PC-3 (cell line): Measurements from ENCODE around the gene FURIN. TPM values are rescaled to one million over a fixed set of nuclear protein-coding genes. Genes with fewer than 3 reads are reported as not detected.

Source experiments
- ATAC-seq: fragments of 200-7000 bp; cut with Tn5 transposase; 2 replicates; pipeline ENCODE4 v1.9.1; 2020; ENCODE audit warnings: mild to moderate bottlenecking, moderate library complexity
- BruUV-seq: library from RNA; stranded (reverse); fragments of 400-500 nt; replicated peaks from 2 replicates; lab custom pipeline; 2021; lab: Mats Ljungman, UMichigan
- CTCF ChIA-PET: fragments of 300-600 bp; sonication (Branson Sonifier 250); formaldehyde crosslinking; loops from one replicate; lab custom pipeline; 2022; ENCODE audit warnings: antibody characterized with exemption; lab: Charles Lee
- POLR2A ChIA-PET: fragments of 300-600 bp; sonication (Branson Sonifier 250); formaldehyde crosslinking; loops from one replicate; lab custom pipeline; 2022; ENCODE audit warnings: antibody characterized with exemption; ENCODE audit not compliant: unreplicated experiment; lab: Charles Lee
- DNase-seq: peaks from one replicate; pipeline ENCODE4 v3.0.0-alpha.2; 2015
- H2AFZ ChIP-seq: fragments of 300-600 bp; sonication (generic); 2 replicates; pipeline ENCODE4 v1.6.0; 2016; ENCODE audit warnings: antibody characterized with exemption, low read length
- H3F3A ChIP-seq: fragments of 300-600 bp; sonication (generic); one replicate; pipeline ENCODE4 v1.6.0; 2017; ENCODE audit warnings: antibody characterized with exemption, low read length, control low read depth, mild to moderate bottlenecking; ENCODE audit not compliant: unreplicated experiment
- H3K27ac ChIP-seq: fragments of 300-600 bp; sonication (generic); 2 replicates; pipeline ENCODE4 v1.5.1; 2016; ENCODE audit warnings: mild to moderate bottlenecking, low read length
- H3K27me3 ChIP-seq: fragments of 300-600 bp; sonication (generic); 2 replicates; pipeline ENCODE4 v1.6.1; 2016; ENCODE audit warnings: low read length, mixed read lengths
- H3K36me3 ChIP-seq: fragments of 300-600 bp; sonication (generic); 2 replicates; pipeline ENCODE4 v1.6.1; 2016; ENCODE audit warnings: low read depth, mixed run types, low read length, mixed read lengths
- H3K4me1 ChIP-seq: fragments of 300-600 bp; sonication (generic); 2 replicates; pipeline ENCODE4 v1.5.1; 2016; ENCODE audit warnings: low read length; ENCODE audit not compliant: insufficient read depth
- H3K4me2 ChIP-seq: fragments of 300-600 bp; sonication (generic); 2 replicates; pipeline ENCODE4 v1.6.0; 2016; ENCODE audit warnings: low read length
- H3K4me3 ChIP-seq: fragments of 300-600 bp; sonication (generic); 2 replicates; pipeline ENCODE4 v1.5.1; 2016; ENCODE audit warnings: mild to moderate bottlenecking, low read length, mixed read lengths
- H3K79me2 ChIP-seq: fragments of 300-600 bp; sonication (generic); 2 replicates; pipeline ENCODE4 v1.6.1; 2017; ENCODE audit warnings: low read length, mixed read lengths
- H3K9ac ChIP-seq: fragments of 300-600 bp; sonication (generic); 2 replicates; pipeline ENCODE4 v1.6.0; 2016; ENCODE audit warnings: mild to moderate bottlenecking, low read length
- H3K9me2 ChIP-seq: fragments of 300-600 bp; sonication (generic); replicated peaks from 2 replicates; pipeline ENCODE4 v1.6.1; 2016; ENCODE audit warnings: mixed run types, low read length, mixed read lengths
- H3K9me3 ChIP-seq: fragments of 300-600 bp; sonication (generic); 2 replicates; pipeline ENCODE4 v1.6.1; 2016; ENCODE audit warnings: low read length, mixed read lengths
- H4K20me1 ChIP-seq: fragments of 300-600 bp; sonication (generic); 2 replicates; pipeline ENCODE4 v1.6.1; 2016; ENCODE audit warnings: low read length, mixed read lengths
- EZH2 ChIP-seq: fragments of 300-600 bp; sonication (generic); IDR thresholded peaks from one replicate; pipeline ENCODE4 v1.6.1; 2017; ENCODE audit warnings: antibody characterized with exemption, mild to moderate bottlenecking, low read length; ENCODE audit not compliant: unreplicated experiment
- EZH2phosphoT487 ChIP-seq: fragments of 300-600 bp; sonication (generic); IDR thresholded peaks from 2 replicates; pipeline ENCODE4 v1.6.1; 2018; ENCODE audit warnings: mild to moderate bottlenecking, antibody characterized with exemption, low read length, borderline replicate concordance
- intact Hi-C: fragments of 100-400 bp; cut with micrococcal nuclease; formaldehyde crosslinking; loops from 2 replicates; pipeline ENCODE4 v1.9.0; 2023
- total RNA-seq: library from RNA; depleted of rRNA; stranded (reverse); fragments of >200 nt; gene quantifications from 2 replicates; pipeline ENCODE4 v1.2.3, GENCODE V29; 2014
- TF ChIP-seq, protein P1 (sequence below): fragments of 300-600 bp; sonication (generic); conservative IDR thresholded peaks from 2 replicates; pipeline ENCODE4 v1.5.1; 2017; ENCODE audit warnings: antibody characterized with exemption, low read depth, mild to moderate bottlenecking, low read length

The FURIN gene
- total RNA-seq, 1 experiment from 2014 or later: 39.1 TPM

- H3K36me3 ChIP-seq: no peaks in the 10 kb centered on the region; the same call in 1 of the 2 replicates
- H3K27me3 ChIP-seq: no peaks in the 10 kb centered on the region
- H3K9me3 ChIP-seq: no peaks in the 10 kb centered on the region
- no peak overlapping the region for H3K27ac ChIP-seq
- no peak for TF ChIP-seq EZH2phosphoT487
- no peak for TF ChIP-seq EZH2
- TF ChIP-seq, protein P1, sequence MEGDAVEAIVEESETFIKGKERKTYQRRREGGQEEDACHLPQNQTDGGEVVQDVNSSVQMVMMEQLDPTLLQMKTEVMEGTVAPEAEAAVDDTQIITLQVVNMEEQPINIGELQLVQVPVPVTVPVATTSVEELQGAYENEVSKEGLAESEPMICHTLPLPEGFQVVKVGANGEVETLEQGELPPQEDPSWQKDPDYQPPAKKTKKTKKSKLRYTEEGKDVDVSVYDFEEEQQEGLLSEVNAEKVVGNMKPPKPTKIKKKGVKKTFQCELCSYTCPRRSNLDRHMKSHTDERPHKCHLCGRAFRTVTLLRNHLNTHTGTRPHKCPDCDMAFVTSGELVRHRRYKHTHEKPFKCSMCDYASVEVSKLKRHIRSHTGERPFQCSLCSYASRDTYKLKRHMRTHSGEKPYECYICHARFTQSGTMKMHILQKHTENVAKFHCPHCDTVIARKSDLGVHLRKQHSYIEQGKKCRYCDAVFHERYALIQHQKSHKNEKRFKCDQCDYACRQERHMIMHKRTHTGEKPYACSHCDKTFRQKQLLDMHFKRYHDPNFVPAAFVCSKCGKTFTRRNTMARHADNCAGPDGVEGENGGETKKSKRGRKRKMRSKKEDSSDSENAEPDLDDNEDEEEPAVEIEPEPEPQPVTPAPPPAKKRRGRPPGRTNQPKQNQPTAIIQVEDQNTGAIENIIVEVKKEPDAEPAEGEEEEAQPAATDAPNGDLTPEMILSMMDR: no peak
- intact Hi-C loops: no loop called here
- no peak for ATAC-seq
- no peaks in the 10 kb centered on the region for H3K4me1 ChIP-seq
- H2AFZ ChIP-seq: no peak overlapping the region
- no peak for DNase-seq
- no peak overlapping the region for H3K4me3 ChIP-seq
- H3K79me2 ChIP-seq: no peaks in the 10 kb centered on the region
- H3K4me2 ChIP-seq: no peak overlapping the region
- H3K9ac ChIP-seq: no peak overlapping the region
- no peaks in the 10 kb centered on the region for H3K9me2 ChIP-seq
- H4K20me1 ChIP-seq: no peaks in the 10 kb centered on the region
- BruUV-seq: no TSS peak
- H3F3A ChIP-seq: no peaks in the 10 kb centered on the region
- ChIA-PET POLR2A (interaction anchor here (0.5 kb wide), 1 partner anchor 153 kb away, joined by 8 read pairs; no protein-coding TSS in a partner anchor), CTCF (no interaction called here)
These were observed 22.5 kb downstream of the FURIN start for GRCh38 chr15:90890839-90891238.

DNA sequence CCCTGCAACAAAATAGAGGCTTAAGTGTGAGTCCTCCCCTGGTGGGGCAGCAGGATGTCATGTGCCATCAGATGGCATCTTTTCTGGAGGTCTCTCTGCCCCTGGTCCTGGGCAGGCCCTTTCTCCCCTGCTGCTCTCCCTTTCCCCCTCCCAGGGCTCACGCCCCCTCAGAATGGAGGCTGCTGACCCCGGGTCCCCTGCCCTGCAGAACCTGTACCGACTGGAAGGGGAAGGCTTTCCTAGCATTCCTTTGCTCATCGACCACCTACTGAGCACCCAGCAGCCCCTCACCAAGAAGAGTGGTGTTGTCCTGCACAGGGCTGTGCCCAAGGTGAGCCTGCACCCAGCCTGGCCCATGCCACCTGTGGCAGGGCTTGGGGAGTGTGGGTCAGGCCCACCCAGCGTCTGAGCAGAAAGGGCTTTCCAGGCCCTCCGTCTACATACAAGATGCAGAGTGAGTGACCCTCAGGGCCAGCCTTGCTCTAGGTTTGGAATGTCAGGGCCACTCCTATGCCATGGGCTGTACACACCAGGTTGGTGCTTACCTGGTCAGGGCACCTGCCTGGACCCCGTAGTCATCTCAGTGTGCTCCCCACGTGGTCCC, 23.1 kb downstream of the FURIN start:
- H3K4me2 ChIP-seq: no peak overlapping the region
- H3F3A ChIP-seq: no peaks in the 10 kb centered on the region
- no peaks in the 10 kb centered on the region for H3K9me2 ChIP-seq
- ChIA-PET CTCF (no interaction called here), POLR2A (interaction anchor here (0.5 kb wide), 1 partner anchor 154 kb away, joined by 8 read pairs; no protein-coding TSS in a partner anchor)
- H3K9ac ChIP-seq: no peak overlapping the region
- H3K27me3 ChIP-seq: no peaks in the 10 kb centered on the region
- H3K79me2 ChIP-seq: no peaks in the 10 kb centered on the region
- no peaks in the 10 kb centered on the region for H3K9me3 ChIP-seq
- ATAC-seq (no peak), DNase-seq (no peak)
- H2AFZ ChIP-seq: no peak overlapping the region
- no peaks in the 10 kb centered on the region for H3K4me1 ChIP-seq
- H4K20me1 ChIP-seq: no peaks in the 10 kb centered on the region
- H3K27ac ChIP-seq: no peak overlapping the region
- H3K36me3 ChIP-seq: no peaks in the 10 kb centered on the region
- H3K4me3 ChIP-seq: no peak overlapping the region
- no TSS peak for BruUV-seq
- TF ChIP-seq EZH2phosphoT487 (no peak), EZH2 (no peak)
- TF ChIP-seq, protein P1: no peak
- intact Hi-C loops: no loop called here

GRCh38 chr15:90892023-90892422, 23.6 kb downstream of the FURIN start:
- TF ChIP-seq EZH2phosphoT487 (no peak), EZH2 (no peak)
- TF ChIP-seq, protein P1: no peak
- no peaks in the 10 kb centered on the region for H3K27me3 ChIP-seq
- intact Hi-C loops: no loop called here
- POLR2A ChIA-PET: no interaction called here
- H4K20me1 ChIP-seq: no peaks in the 10 kb centered on the region
- no peaks in the 10 kb centered on the region for H3F3A ChIP-seq
- H3K9me2 ChIP-seq: no peaks in the 10 kb centered on the region
- H3K79me2 ChIP-seq: no peaks in the 10 kb centered on the region
- ATAC-seq: no peak
- H3K36me3 ChIP-seq: no peaks in the 10 kb centered on the region
- no peak overlapping the region for H2AFZ ChIP-seq
- no peak overlapping the region for H3K4me3 ChIP-seq
- no peak for DNase-seq
- no peak overlapping the region for H3K27ac ChIP-seq
- CTCF ChIA-PET: no interaction called here
- no peaks in the 10 kb centered on the region for H3K4me1 ChIP-seq
- no peak overlapping the region for H3K9ac ChIP-seq
- no peaks in the 10 kb centered on the region for H3K9me3 ChIP-seq
- BruUV-seq: no TSS peak
- no peak overlapping the region for H3K4me2 ChIP-seq
